Adrenal gland (tissue), 5 donors: Measurements from ENCODE around the gene SEMA4C.

Experiments
- CTCF ChIP-seq, 6 experiments: fragments of 450-650 bp in 4 of 6; fragments of 200-600 bp in 2 of 6; sonication (generic) in 1 of 6; IDR thresholded peaks; 1 replicate in 5 of 6; 2 replicates in 1 of 6; pipeline versions ENCODE4 v1.5.1 to v1.8.0; 2016 to 2021; ENCODE audit warnings: antibody characterized with exemption in 6 of 6, mild to moderate bottlenecking in 2 of 6, moderate library complexity in 1 of 6
- POLR2A ChIP-seq, 2 donors: fragments of 450-650 bp; IDR thresholded peaks; one replicate each; pipeline ENCODE4 v1.6.1; 2017; ENCODE audit warnings: antibody characterized with exemption in 2 of 2, mild to moderate bottlenecking in 2 of 2, moderate library complexity in 1 of 2
- donor health status: DM: no; HTN: no; CAD: no.

- TF ChIP-seq CTCF (IDR thresholded peaks at IDR 0.05) (no peak), POLR2A (IDR thresholded peaks at IDR 0.05) (no peak)
Measured at GRCh38 chr2:96878171-96878570, 8.3 kb upstream of the SEMA4C start.
